ENCODE data around the gene STUB1. TPM values are rescaled to one million over a fixed set of nuclear protein-coding genes. Genes with fewer than 3 reads are reported as not detected.

The STUB1 gene
- total RNA-seq, 1 experiment from 2014 or later, result 111 TPM

DNA sequence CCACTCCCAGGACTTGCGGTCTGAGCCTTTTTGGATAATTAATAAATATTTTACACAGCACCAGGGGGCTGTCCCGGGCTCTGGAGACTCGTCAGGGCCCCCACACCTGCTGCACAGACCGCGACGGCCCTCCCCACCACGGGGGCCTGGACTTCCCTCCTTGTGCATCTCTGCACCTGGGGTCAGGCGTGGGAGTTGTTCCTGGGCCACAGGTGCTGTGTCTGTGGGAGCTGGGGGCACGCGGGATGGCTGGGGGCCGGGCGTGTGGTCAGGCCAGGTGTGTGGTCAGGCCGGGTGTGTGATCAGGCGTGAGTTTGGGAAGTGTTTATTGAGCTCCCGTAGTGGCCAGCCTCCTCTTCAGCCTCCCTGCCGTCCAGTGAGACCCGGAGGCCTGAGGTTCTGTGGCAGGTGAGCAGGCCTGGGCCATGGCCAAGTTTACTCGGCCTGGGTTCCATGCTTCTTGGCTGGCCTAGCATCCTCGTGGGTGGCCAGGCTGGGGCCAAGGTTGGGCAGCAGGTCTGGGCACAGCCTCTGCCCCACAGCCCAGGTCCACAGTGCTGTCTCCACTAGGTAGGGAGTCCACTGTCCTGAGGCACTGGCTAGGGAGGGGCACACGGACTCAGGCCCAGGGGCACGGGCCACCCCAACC is 1.9 kb upstream of the STUB1 start:
- intact Hi-C loops (cut with micrococcal nuclease), result no loop called here
- H2AFZ ChIP-seq (ENCODE audit: low read depth, low read length, poor library complexity, severe bottlenecking), result no peak overlapping the region
- ChIA-PET POLR2A (interaction anchor here (0.6 kb wide), 1 partner anchor 143 kb away, joined by 4 read pairs; no protein-coding TSS in a partner anchor), RAD21 (ENCODE audit: low non-redundant PET in 1 of 2, low total read pairs in 2 of 2, uncharacterized antibody in 2 of 2, unreplicated experiment in 2 of 2) (no interaction called here), CTCF (interaction anchor here (1.0 kb wide), 1 partner anchor 30 kb away, joined by 5 read pairs; the partner anchor contains the start of gene WDR90)
- no peaks in the 10 kb centered on the region for H4K20me1 ChIP-seq (ENCODE audit: insufficient read depth)
- ATAC-seq (no peak), DNase-seq (ENCODE audit: low read depth, low spot score) (no peak)
- BruUV-seq (replicated peaks), result no TSS peak
- H3K27me3 ChIP-seq (ENCODE audit: insufficient read depth, low read length), result no peaks in the 10 kb centered on the region
- H3K27ac ChIP-seq (ENCODE audit: low read depth, low read length), result peak overlapping the region; percentile 75; the same call in 1 of the 2 replicates
- no peak for TF ChIP-seq ZBTB33 (IDR thresholded peaks at IDR 0.05; ENCODE audit: extremely low read depth, insufficient replicate concordance, low read length)
- no peak for TF ChIP-seq SP1 (IDR thresholded peaks at IDR 0.05; ENCODE audit: low read depth)
- peaks cover 0 to 24% of the 10 kb centered on the region in 2 experiments; a peak in 2 of 4 replicates for H3K36me3 ChIP-seq (ENCODE audit: control insufficient read depth in 1 of 2, insufficient read depth in 2 of 2, low read length in 2 of 2)
- no peak overlapping the region for H3K9ac ChIP-seq (ENCODE audit: low read length)
- no peak overlapping the region for H3K4me3 ChIP-seq (replicated peaks in 1 of 2; ENCODE audit: low read depth in 1 of 2, low read length in 2 of 2)
- no peaks in the 10 kb centered on the region for H3K9me2 ChIP-seq (ENCODE audit: insufficient read depth)
- peaks cover 29% of the 10 kb centered on the region for H3K79me2 ChIP-seq (ENCODE audit: insufficient read depth, low read length)
- H3K4me1 ChIP-seq (ENCODE audit: control insufficient read depth in 1 of 2, insufficient read depth in 2 of 2, low read length in 2 of 2), result peaks cover 11 to 35% of the 10 kb centered on the region in 2 experiments
- H3K4me2 ChIP-seq (ENCODE audit: low read length), result no peak overlapping the region
- H3K9me3 ChIP-seq (ENCODE audit: control insufficient read depth in 1 of 2, insufficient read depth in 1 of 2, low read depth in 1 of 2, low read length in 2 of 2), result no peaks in the 10 kb centered on the region
